Upper lobe of left lung (tissue), 4 donors: Measurements from ENCODE around the gene TLE1.
A peak's percentile ranks its signal among the peaks of the same experiment; 100 is the strongest.

Experiments
- POLR2A ChIP-seq, 4 donors: fragments of 450-650 bp; IDR thresholded peaks; one replicate each; pipeline ENCODE4 v1.5.1; 2016 to 2017; ENCODE audit warnings: antibody characterized with exemption in 4 of 4, mild to moderate bottlenecking in 2 of 4
- POLR2AphosphoS5 ChIP-seq, 2 donors: sonication (generic); formaldehyde crosslinking; IDR thresholded peaks; one replicate each; pipeline ENCODE4 v1.5.1; 2017; ENCODE audit warnings: antibody characterized with exemption in 2 of 2
- TF ChIP-seq, protein P1 (sequence below), 6 experiments: fragments of 450-650 bp in 4 of 6; fragments of 200-600 bp in 2 of 6; sonication (generic) in 2 of 6; IDR thresholded peaks; one replicate each; pipeline ENCODE4 v1.5.1; 2016 to 2019; ENCODE audit warnings: antibody characterized with exemption in 6 of 6

DNA sequence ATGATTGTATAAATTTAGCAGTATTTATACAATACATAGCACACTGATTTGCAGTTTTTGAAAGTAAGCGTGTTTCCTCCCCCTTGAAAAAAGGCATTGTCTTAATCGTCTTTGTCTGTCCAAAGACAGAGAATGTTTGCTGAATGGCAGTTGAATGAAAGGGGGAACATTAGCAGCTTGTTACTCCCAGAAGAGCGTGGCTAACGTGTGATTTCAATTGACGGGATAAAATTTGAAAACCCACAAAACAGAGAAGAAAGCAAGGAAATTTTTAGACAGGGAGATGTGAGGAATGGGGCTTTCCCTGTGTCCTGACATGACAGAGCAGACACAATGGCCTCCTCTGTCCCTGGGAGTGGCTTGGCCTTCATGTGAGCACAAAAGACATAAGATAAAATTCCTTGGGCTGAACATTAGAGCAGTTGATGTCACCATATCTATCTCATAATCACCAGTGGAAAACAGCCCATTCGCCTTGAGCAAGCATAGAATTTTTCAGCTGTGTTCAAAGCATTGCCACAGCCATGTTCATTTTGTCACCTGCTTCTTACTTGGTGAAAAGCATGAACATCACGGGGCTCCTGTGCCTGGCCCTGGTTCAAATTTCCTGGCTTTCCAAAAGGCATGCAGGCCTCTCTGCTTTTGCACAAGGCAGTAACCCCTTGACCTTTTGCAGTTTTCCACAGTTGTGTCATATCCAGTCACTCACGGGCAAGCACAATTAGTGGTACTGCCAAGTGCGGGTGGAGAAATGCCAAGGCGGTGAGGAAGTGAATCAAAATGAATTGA lies 126.9 kb downstream of the TLE1 start:
- TF ChIP-seq, protein P1, sequence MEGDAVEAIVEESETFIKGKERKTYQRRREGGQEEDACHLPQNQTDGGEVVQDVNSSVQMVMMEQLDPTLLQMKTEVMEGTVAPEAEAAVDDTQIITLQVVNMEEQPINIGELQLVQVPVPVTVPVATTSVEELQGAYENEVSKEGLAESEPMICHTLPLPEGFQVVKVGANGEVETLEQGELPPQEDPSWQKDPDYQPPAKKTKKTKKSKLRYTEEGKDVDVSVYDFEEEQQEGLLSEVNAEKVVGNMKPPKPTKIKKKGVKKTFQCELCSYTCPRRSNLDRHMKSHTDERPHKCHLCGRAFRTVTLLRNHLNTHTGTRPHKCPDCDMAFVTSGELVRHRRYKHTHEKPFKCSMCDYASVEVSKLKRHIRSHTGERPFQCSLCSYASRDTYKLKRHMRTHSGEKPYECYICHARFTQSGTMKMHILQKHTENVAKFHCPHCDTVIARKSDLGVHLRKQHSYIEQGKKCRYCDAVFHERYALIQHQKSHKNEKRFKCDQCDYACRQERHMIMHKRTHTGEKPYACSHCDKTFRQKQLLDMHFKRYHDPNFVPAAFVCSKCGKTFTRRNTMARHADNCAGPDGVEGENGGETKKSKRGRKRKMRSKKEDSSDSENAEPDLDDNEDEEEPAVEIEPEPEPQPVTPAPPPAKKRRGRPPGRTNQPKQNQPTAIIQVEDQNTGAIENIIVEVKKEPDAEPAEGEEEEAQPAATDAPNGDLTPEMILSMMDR (IDR thresholded peaks at IDR 0.05) = no peak
- no peak for TF ChIP-seq POLR2A (IDR thresholded peaks at IDR 0.05)
- peak in 1 of 2 donors; percentile 12 for TF ChIP-seq POLR2AphosphoS5 (IDR thresholded peaks at IDR 0.05)
